GM18508 (cell line): ENCODE measurements around the gene CD151.

Source experiments
- ATAC-seq: cut with Tn5 transposase; IDR thresholded peaks from one replicate; pipeline ENCODE4 v1.9.1; 2021; ENCODE audit warnings: moderate number of reproducible peaks; ENCODE audit not compliant: insufficient read depth, unreplicated experiment

The CD151 gene

GRCh38 chr11:832529-833113, at the start of gene CD151:
CD151 (plus strand) TSS chr11:832952; CDS start chr11:836070, 3,118 bp downstream.
- no peak for ATAC-seq

- no peak for ATAC-seq
Measured at GRCh38 chr11:783581-784015, 49.2 kb upstream of the CD151 start.

GRCh38 chr11:786235-787083, 46.3 kb upstream of the CD151 start:
- ATAC-seq = no peak

GRCh38 chr11:787084-787675, 45.6 kb upstream of the CD151 start:
- no peak for ATAC-seq

GRCh38 chr11:788009-788640, 44.6 kb upstream of the CD151 start:
- ATAC-seq = no peak

- no peak for ATAC-seq
Measured at GRCh38 chr11:788953-789940, 43.5 kb upstream of the CD151 start.

- no peak for ATAC-seq
Measured at GRCh38 chr11:789943-790342, 42.8 kb upstream of the CD151 start, which contains the start of gene CEND1. CEND1 (minus strand) TSS chr11:790090; CDS start chr11:788576, 1,514 bp downstream.

- no peak for ATAC-seq
Measured at GRCh38 chr11:790721-791564, 41.8 kb upstream of the CD151 start.

GRCh38 chr11:791658-792534, 40.9 kb upstream of the CD151 start:
- no peak for ATAC-seq

GRCh38 chr11:792535-792821, 40.3 kb upstream of the CD151 start:
- ATAC-seq = no peak

- no peak for ATAC-seq
Measured at GRCh38 chr11:792873-793272, 39.9 kb upstream of the CD151 start.

GRCh38 chr11:793556-793955, 39.2 kb upstream of the CD151 start:
- no peak for ATAC-seq

- no peak for ATAC-seq
Measured at GRCh38 chr11:794013-794765, 38.6 kb upstream of the CD151 start.

GRCh38 chr11:794766-795633, 37.8 kb upstream of the CD151 start:
- ATAC-seq = no peak

- ATAC-seq = no peak
Measured at GRCh38 chr11:795634-796564, 36.9 kb upstream of the CD151 start.
